ENCODE results near the gene ANGPT4. TPM values are rescaled to one million over a fixed set of nuclear protein-coding genes. Genes with fewer than 3 reads are reported as not detected.

Gene ANGPT4
- total RNA-seq, 1 donor: not detected

- no peak for DNase-seq (ENCODE audit: low read depth)
- H3K4me3 ChIP-seq (ENCODE audit: low read depth, low read length): no peak overlapping the region
- TF ChIP-seq, protein P1, sequence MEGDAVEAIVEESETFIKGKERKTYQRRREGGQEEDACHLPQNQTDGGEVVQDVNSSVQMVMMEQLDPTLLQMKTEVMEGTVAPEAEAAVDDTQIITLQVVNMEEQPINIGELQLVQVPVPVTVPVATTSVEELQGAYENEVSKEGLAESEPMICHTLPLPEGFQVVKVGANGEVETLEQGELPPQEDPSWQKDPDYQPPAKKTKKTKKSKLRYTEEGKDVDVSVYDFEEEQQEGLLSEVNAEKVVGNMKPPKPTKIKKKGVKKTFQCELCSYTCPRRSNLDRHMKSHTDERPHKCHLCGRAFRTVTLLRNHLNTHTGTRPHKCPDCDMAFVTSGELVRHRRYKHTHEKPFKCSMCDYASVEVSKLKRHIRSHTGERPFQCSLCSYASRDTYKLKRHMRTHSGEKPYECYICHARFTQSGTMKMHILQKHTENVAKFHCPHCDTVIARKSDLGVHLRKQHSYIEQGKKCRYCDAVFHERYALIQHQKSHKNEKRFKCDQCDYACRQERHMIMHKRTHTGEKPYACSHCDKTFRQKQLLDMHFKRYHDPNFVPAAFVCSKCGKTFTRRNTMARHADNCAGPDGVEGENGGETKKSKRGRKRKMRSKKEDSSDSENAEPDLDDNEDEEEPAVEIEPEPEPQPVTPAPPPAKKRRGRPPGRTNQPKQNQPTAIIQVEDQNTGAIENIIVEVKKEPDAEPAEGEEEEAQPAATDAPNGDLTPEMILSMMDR (IDR thresholded peaks at IDR 0.05; ENCODE audit: insufficient read depth, low read length): no peak
Observed at GRCh38 chr20:835608-836045, 80.5 kb downstream of the ANGPT4 start.

- no peak for DNase-seq (ENCODE audit: low read depth)
- TF ChIP-seq, protein P1 (IDR thresholded peaks at IDR 0.05; ENCODE audit: insufficient read depth, low read length): no peak
- peak overlapping the region; percentile 88 for H3K4me3 ChIP-seq (ENCODE audit: low read depth, low read length)
Observed at GRCh38 chr20:834151-834746, 81.9 kb downstream of the ANGPT4 start.

- peak; percentile 91 for DNase-seq (ENCODE audit: low read depth)
- peak within 1 kb of the TSS; percentile 88 for H3K4me3 ChIP-seq (ENCODE audit: low read depth, low read length)
- TF ChIP-seq, protein P1 (IDR thresholded peaks at IDR 0.05; ENCODE audit: insufficient read depth, low read length): no peak
Observed at GRCh38 chr20:833450-834150, 82.5 kb downstream of the ANGPT4 start, which contains the start of gene FAM110A. Gene FAM110A (plus strand): TSS chr20:833715. CDS start chr20:844805, 11,090 bp downstream.

- DNase-seq (ENCODE audit: low read depth): no peak
- TF ChIP-seq, protein P1 (IDR thresholded peaks at IDR 0.05; ENCODE audit: insufficient read depth, low read length): no peak
- H3K4me3 ChIP-seq (ENCODE audit: low read depth, low read length): peak overlapping the region; percentile 64
Observed at GRCh38 chr20:833121-833449, 83.0 kb downstream of the ANGPT4 start.

- no peak for DNase-seq (ENCODE audit: low read depth)
- TF ChIP-seq, protein P1 (IDR thresholded peaks at IDR 0.05; ENCODE audit: insufficient read depth, low read length): no peak
- H3K4me3 ChIP-seq (ENCODE audit: low read depth, low read length): no peak overlapping the region
Observed at GRCh38 chr20:831956-832355, 84.2 kb downstream of the ANGPT4 start.

GRCh38 chr20:831251-831650 is 84.9 kb downstream of the ANGPT4 start:
- no peak overlapping the region for H3K4me3 ChIP-seq (ENCODE audit: low read depth, low read length)
- DNase-seq (ENCODE audit: low read depth): no peak
- TF ChIP-seq, protein P1 (IDR thresholded peaks at IDR 0.05; ENCODE audit: insufficient read depth, low read length): no peak
